ENCODE measurements around the gene PLEKHO2.

- no peak for TF ChIP-seq CTCF (conservative IDR thresholded peaks at IDR 0.05)
- no peak for TF ChIP-seq EZH2 (IDR thresholded peaks at IDR 0.05; ENCODE audit: low read depth)
Observed at GRCh38 chr15:64807751-64808222, 33.9 kb upstream of the PLEKHO2 start.

Data from PC-9 (cell line).